Mammary epithelial cell (primary cell): Measurements from ENCODE around the gene ADGRV1.

Experiments
- CTCF ChIP-seq, 2 donors: IDR thresholded peaks in 1 of 2; conservative IDR thresholded peaks in 1 of 2; 2 replicates each; pipeline ENCODE4 v1.5.1; 2011 to 2012; ENCODE audit warnings: inconsistent platforms in 2 of 2, low read length in 2 of 2, mild to moderate bottlenecking in 2 of 2, control low read depth in 1 of 2, low read depth in 1 of 2; ENCODE audit not compliant: insufficient read depth in 1 of 2; ENCODE audit errors: extremely low read depth in 1 of 2
- EZH2 ChIP-seq: IDR thresholded peaks from 2 replicates; pipeline ENCODE4 v1.6.1; 2012; ENCODE audit warnings: low read length, inconsistent platforms, borderline replicate concordance

GRCh38 chr5:91077623-91078022 is 519.0 kb downstream of the ADGRV1 start:
- TF ChIP-seq CTCF (conservative IDR thresholded peaks at IDR 0.05 in 1 of 2, IDR thresholded peaks at IDR 0.05 in 1 of 2; ENCODE audit: extremely low read depth in 1 of 2, insufficient read depth in 1 of 2, low read depth in 1 of 2, low read length in 2 of 2) (no peak), EZH2 (no peak)
